GM12878 (cell line): Measurements from ENCODE around the gene FCRLA. TPM values are rescaled to one million over a fixed set of nuclear protein-coding genes. Genes with fewer than 3 reads are reported as not detected.

Experiments
- ATAC-seq: fragments of 200-7000 bp; cut with Tn5 transposase; 3 replicates; pipeline ENCODE4 v1.9.1; 2020; ENCODE audit warnings: mild to moderate bottlenecking, moderate library complexity
- BruUV-seq: library from RNA; stranded (reverse); fragments of 400-500 nt; replicated peaks from 2 replicates; lab custom pipeline; 2021; lab: Mats Ljungman, UMichigan
- CTCF ChIA-PET: fragments of 300-600 bp; sonication (Branson Sonifier 250); formaldehyde crosslinking; extraction: SDS; loops from one replicate; lab custom pipeline; 2021; ENCODE audit warnings: inconsistent platforms; lab: Yijun Ruan, JAX
- POLR2A ChIA-PET: fragments of 350-600 bp; formaldehyde crosslinking; extraction: SDS; loops from one replicate; lab custom pipeline; 2021; ENCODE audit warnings: inconsistent platforms; lab: Charles Lee
- RAD21 ChIA-PET: fragments of 300-600 bp; sonication (Branson Sonifier 250); formaldehyde crosslinking; loops from one replicate; lab custom pipeline; 2023; ENCODE audit warnings: antibody characterized with exemption; ENCODE audit not compliant: unreplicated experiment; lab: Charles Lee
- SMC1A ChIA-PET: fragments of 300-600 bp; sonication (Branson Sonifier 250); formaldehyde crosslinking; loops from one replicate; lab custom pipeline; 2023; ENCODE audit not compliant: unreplicated experiment, uncharacterized antibody; lab: Charles Lee
- DNase-seq: peaks from one replicate; pipeline ENCODE4 v3.0.0-alpha.2; 2011; ENCODE audit warnings: low read depth, low spot score
- FAIRE-seq: peaks from 3 replicates; lab custom pipeline; 2011; peaks lifted over from hg19 to GRCh38; lab: Jason Lieb, UNC
- H2AFZ ChIP-seq: 2 replicates; pipeline ENCODE4 v1.6.0; 2011; ENCODE audit warnings: low read depth, low read length, control low read depth; ENCODE audit not compliant: control insufficient read depth
- H3K27ac ChIP-seq: 2 replicates; pipeline ENCODE4 v1.5.1; 2011; ENCODE audit warnings: control low read depth; ENCODE audit not compliant: control insufficient read depth, insufficient read depth
- H3K27me3 ChIP-seq, 2 experiments: replicated peaks in 1 of 2; 2 replicates each; pipeline versions ENCODE4 v1.6.0 to v1.6.1; 2011; ENCODE audit warnings: low read length in 1 of 2; ENCODE audit not compliant: control insufficient read depth in 2 of 2, insufficient read depth in 2 of 2
- H3K36me3 ChIP-seq, 2 experiments: 2 replicates each; pipeline ENCODE4 v1.5.1; 2011; ENCODE audit warnings: low read length in 1 of 2; ENCODE audit not compliant: control insufficient read depth in 2 of 2, insufficient read depth in 2 of 2
- H3K4me1 ChIP-seq: 2 replicates; pipeline ENCODE4 v1.6.1; 2011; ENCODE audit warnings: mild to moderate bottlenecking, low read length, moderate library complexity, mixed read lengths; ENCODE audit not compliant: control insufficient read depth, insufficient read depth
- H3K4me2 ChIP-seq: 2 replicates; pipeline ENCODE4 v1.6.0; 2011; ENCODE audit warnings: control low read depth; ENCODE audit not compliant: control insufficient read depth, insufficient read depth
- H3K4me3 ChIP-seq: fragments of 200-600 bp; sonication (generic); 2 replicates; pipeline ENCODE4 v1.5.1; 2016
- H3K79me2 ChIP-seq: 2 replicates; pipeline ENCODE4 v1.6.0; 2011; ENCODE audit warnings: low read length; ENCODE audit not compliant: control insufficient read depth, insufficient read depth
- H3K9ac ChIP-seq: 2 replicates; pipeline ENCODE4 v1.8.0; 2011; ENCODE audit warnings: low read length, control low read depth, mixed read lengths; ENCODE audit not compliant: control insufficient read depth, insufficient read depth
- H3K9me3 ChIP-seq: replicated peaks from 3 replicates; pipeline ENCODE4 v1.5.1; 2011; ENCODE audit warnings: mild to moderate bottlenecking, low read length; ENCODE audit not compliant: control insufficient read depth, insufficient read depth
- H4K20me1 ChIP-seq: 2 replicates; pipeline ENCODE4 v1.6.0; 2011; ENCODE audit not compliant: control insufficient read depth, insufficient read depth
- FOS ChIP-seq: IDR thresholded peaks from 3 replicates; pipeline ENCODE4 v1.6.1; 2011; ENCODE audit warnings: borderline replicate concordance; ENCODE audit not compliant: insufficient read length; ENCODE audit errors: extremely low read depth
- MTA2 ChIP-seq: fragments of 450-650 bp; IDR thresholded peaks from 2 replicates; pipeline ENCODE4 v1.6.1; 2016; ENCODE audit warnings: low read depth, mild to moderate bottlenecking, moderate library complexity
- RFX5 ChIP-seq: IDR thresholded peaks from 2 replicates; pipeline ENCODE4 v1.6.1; 2011; ENCODE audit warnings: low read depth, low read length, improper control_type of control experiment
- ZNF384 ChIP-seq: IDR thresholded peaks from 2 replicates; pipeline ENCODE4 v1.6.1; 2012; ENCODE audit warnings: low read depth, mild to moderate bottlenecking, low read length, improper control_type of control experiment, borderline replicate concordance
- ZNF592 ChIP-seq: fragments of 450-650 bp; IDR thresholded peaks from 2 replicates; pipeline ENCODE4 v1.6.1; 2017; ENCODE audit warnings: mild to moderate bottlenecking, moderate library complexity
- WGBS: methylation state at CpG from one replicate; pipeline ENCODE4 v1.1.6; 2016; ENCODE audit warnings: low lambda C conversion rate; ENCODE audit not compliant: insufficient replicate concordance, insufficient coverage; ENCODE audit errors: missing lambda C conversion rate; 5-methylcytosine and 5-hydroxymethylcytosine counted together
- in situ Hi-C: fragments of 300-500 bp; cut with MboI; formaldehyde crosslinking; loops from 9 replicates; pipeline ENCODE4 v1.14.3; 2018; ENCODE audit warnings: mixed read lengths
- intact Hi-C: fragments of 100-400 bp; cut with micrococcal nuclease; formaldehyde crosslinking; loops from one replicate; pipeline ENCODE4 v1.14.2; 2022; ENCODE audit not compliant: unreplicated experiment
- polyA plus RNA-seq, 11 experiments: library from polyadenylated mRNA; depleted of rRNA in 4 of 11; unstranded in 6 of 11; stranded (reverse) in 5 of 11; fragments of >200 nt; fragmentation: Nextera tagmentation in 4 of 11; fragmentation: Illumina TruSeq in 1 of 11; extraction: Ambion mirVana in 4 of 11; extraction: Trizol in 1 of 11; gene quantifications; 1 replicate in 1 of 11; 2 replicates in 10 of 11; pipeline versions ENCODE4 v1.2.1 to v1.2.3, GENCODE V29; 2011 to 2016; ENCODE audit warnings: inconsistent platforms in 2 of 11, missing spikeins in 2 of 11, low read depth in 1 of 11
- total RNA-seq, 4 experiments: library from RNA; depleted of rRNA in 3 of 4; stranded (reverse); fragments of >200 nt in 3 of 4; fragmentation: Illumina TruSeq in 1 of 4; extraction: Trizol in 1 of 4; gene quantifications; 2 replicates each; pipeline versions ENCODE4 v1.2.1 to v1.2.3, GENCODE V29; 2013 to 2021

FCRLA gene
- total and polyA plus RNA-seq, 10 of the 15 experiments (the other 5 are each of a cell fraction or from before 2014, with no cell fraction given), result 130 to 714 (median 374) TPM

GRCh38 chr1:161720422-161720821 is 13.4 kb downstream of the FCRLA start (continued):
- no peak for TF ChIP-seq ZNF592

GRCh38 chr1:161720956-161721737 is 14.1 kb downstream of the FCRLA start, which contains the start of gene FCRLB:
TSS of gene FCRLB (plus strand) at chr1:161721544. CDS start at chr1:161722673, 1,129 bp downstream.
- no peak within 1 kb of the TSS for H3K27ac ChIP-seq
- H4K20me1 ChIP-seq, result no peaks in the 10 kb centered on the region
- H3K4me1 ChIP-seq, result peaks cover 53% of the 10 kb centered on the region
- BruUV-seq, result no TSS peak
- ChIA-PET CTCF (no interaction called here), RAD21 (interaction anchor here (1.3 kb wide), 1 partner anchor 16 kb away, joined by 3 read pairs; no protein-coding TSS in a partner anchor), POLR2A (interaction anchor here (1.6 kb wide), 1 partner anchor 8 kb away, joined by 4 read pairs; no protein-coding TSS in a partner anchor), SMC1A (interaction anchor here (1.0 to 1.6 kb wide), 3 partner anchors 10 to 14 kb away, joined by 3 to 5 read pairs (median 3); no protein-coding TSS in a partner anchor)
- no peaks in the 10 kb centered on the region for H3K36me3 ChIP-seq
- DNase-seq (no peak), ATAC-seq (no peak), FAIRE-seq (no peak)
- intact Hi-C loops (no loop called here), in situ Hi-C loops (no loop called here)
- no peaks in the 10 kb centered on the region for H3K9me3 ChIP-seq
- peak within 1 kb of the TSS; percentile 7; the same call in 1 of the 2 replicates for H3K4me2 ChIP-seq
- no peaks in the 10 kb centered on the region for H3K27me3 ChIP-seq
- 42% methylated on average over 4 of the region's 4 CpGs for WGBS
- TF ChIP-seq ZNF384 (no peak), FOS (no peak), MTA2 (no peak), RFX5 (no peak)
- H2AFZ ChIP-seq, result no peak within 1 kb of the TSS
- H3K9ac ChIP-seq, result no peak within 1 kb of the TSS
- H3K79me2 ChIP-seq, result peaks cover 7% of the 10 kb centered on the region
- no peak within 1 kb of the TSS for H3K4me3 ChIP-seq
